K562 (cell line): ENCODE data around the gene SMIM7. TPM values are rescaled to one million over a fixed set of nuclear protein-coding genes. Genes with fewer than 3 reads are reported as not detected.
A peak's percentile ranks its signal among the peaks of the same experiment; 100 is the strongest.

Source experiments
- ATAC-seq: fragments of 200-7000 bp; cut with Tn5 transposase; 3 replicates; pipeline ENCODE4 v1.9.1; 2020; ENCODE audit warnings: moderate library complexity
- BruUV-seq: library from RNA; stranded (reverse); fragments of 400-500 nt; replicated peaks from 2 replicates; lab custom pipeline; 2021; lab: Mats Ljungman, UMichigan
- CTCF ChIA-PET: fragments of 300-600 bp; formaldehyde crosslinking; extraction: SDS; loops from one replicate; lab custom pipeline; 2021; ENCODE audit warnings: low intra/inter-chr PET ratio; lab: Yijun Ruan, JAX
- POLR2A ChIA-PET: fragments of 300-600, 350-650 bp; sonication (Branson Sonifier 250); formaldehyde crosslinking; extraction: SDS; loops from one replicate; lab custom pipeline; 2021; ENCODE audit warnings: antibody characterized with exemption, inconsistent platforms; lab: Yijun Ruan, JAX
- DNase-seq, 4 experiments: peaks; one replicate each; pipeline versions ENCODE4 v3.0.0 to v3.0.0-alpha.2; 2011 to 2018; ENCODE audit warnings: low spot score in 3 of 4, mixed read lengths in 3 of 4; ENCODE audit errors: extremely low read depth in 1 of 4
- FAIRE-seq: peaks from 2 replicates; lab custom pipeline; 2011; peaks lifted over from hg19 to GRCh38; lab: Jason Lieb, UNC
- H2AFZ ChIP-seq: 2 replicates; pipeline ENCODE4 v1.6.0; 2011; ENCODE audit warnings: low read depth, low read length, control low read depth, inconsistent platforms
- H3K27ac ChIP-seq: fragments of 200-600 bp; 3 replicates; pipeline ENCODE4 v1.8.0; 2011; ENCODE audit warnings: low read depth, mild to moderate bottlenecking, control low read depth, inconsistent platforms, low read length, moderate library complexity, mixed read lengths; ENCODE audit errors: extremely low read depth
- H3K27me3 ChIP-seq, 2 experiments: fragments of 300-600 bp in 1 of 2; 2 replicates in 1 of 2; 3 replicates in 1 of 2; pipeline versions ENCODE4 v1.6.0 to v1.8.0; 2011; ENCODE audit warnings: inconsistent platforms in 2 of 2, low read length in 2 of 2, mild to moderate bottlenecking in 1 of 2, mixed read lengths in 1 of 2, moderate library complexity in 1 of 2; ENCODE audit not compliant: control insufficient read depth in 2 of 2, insufficient read depth in 2 of 2
- H3K36me3 ChIP-seq: fragments of 300-600 bp; 3 replicates; pipeline ENCODE4 v1.8.0; 2011; ENCODE audit warnings: mild to moderate bottlenecking, low read length, inconsistent platforms; ENCODE audit not compliant: control insufficient read depth, insufficient read depth
- H3K4me1 ChIP-seq, 2 experiments: fragments of 200-600 bp in 1 of 2; replicated peaks in 1 of 2; 2 replicates in 1 of 2; 3 replicates in 1 of 2; pipeline versions ENCODE4 v1.5.1 to v1.8.0; 2011; ENCODE audit warnings: inconsistent platforms in 2 of 2, low read length in 2 of 2, mild to moderate bottlenecking in 1 of 2, mixed read lengths in 1 of 2, moderate library complexity in 1 of 2; ENCODE audit not compliant: control insufficient read depth in 2 of 2, insufficient read depth in 2 of 2
- H3K4me2 ChIP-seq: 2 replicates; pipeline ENCODE4 v1.6.1; 2011; ENCODE audit warnings: low read length, control low read depth, inconsistent platforms, mixed read lengths; ENCODE audit not compliant: insufficient read depth
- H3K4me3 ChIP-seq: fragments of 200-600 bp; sonication (generic), shearing (Covaris generic); 2 replicates; pipeline ENCODE4 v1.5.1; 2016; ENCODE audit warnings: control low read depth, inconsistent platforms
- H3K79me2 ChIP-seq: fragments of 200-600 bp; 3 replicates; pipeline ENCODE4 v1.8.0; 2011; ENCODE audit warnings: low read length, inconsistent platforms; ENCODE audit not compliant: control insufficient read depth, insufficient read depth
- H3K9ac ChIP-seq, 2 experiments: 2 replicates each; pipeline versions ENCODE4 v1.6.0 to v1.6.1; 2011; ENCODE audit warnings: low read depth in 2 of 2, low read length in 2 of 2, control low read depth in 1 of 2, inconsistent platforms in 1 of 2, mild to moderate bottlenecking in 1 of 2, mixed read lengths in 1 of 2; ENCODE audit not compliant: insufficient read depth in 1 of 2
- H3K9me1 ChIP-seq: one replicate; pipeline ENCODE4 v1.6.0; 2011; ENCODE audit warnings: inconsistent platforms, mild to moderate bottlenecking, low read length, moderate library complexity; ENCODE audit not compliant: control insufficient read depth, insufficient read depth
- H3K9me3 ChIP-seq: replicated peaks from 2 replicates; pipeline ENCODE4 v1.5.1; 2011; ENCODE audit warnings: low read depth, low read length, inconsistent platforms; ENCODE audit not compliant: control insufficient read depth, insufficient read depth
- H4K20me1 ChIP-seq: replicated peaks from 2 replicates; pipeline ENCODE4 v1.6.1; 2011; ENCODE audit warnings: low read length, inconsistent platforms, mixed read lengths; ENCODE audit not compliant: control insufficient read depth, insufficient read depth
- BRF1 ChIP-seq: IDR thresholded peaks from 3 replicates; pipeline ENCODE4 v1.6.1; 2011; ENCODE audit warnings: borderline replicate concordance, mild to moderate bottlenecking; ENCODE audit not compliant: insufficient read length; ENCODE audit errors: extremely low read depth
- EGR1 ChIP-seq: fragments of 450-650 bp; conservative IDR thresholded peaks from 2 replicates; pipeline ENCODE4 v1.6.1; 2017; ENCODE audit warnings: mild to moderate bottlenecking
- ELF1 ChIP-seq: fragments of 200-800 bp; sonication (Bioruptor generic); IDR thresholded peaks from 2 replicates; pipeline ENCODE4 v1.6.1; 2016; ENCODE audit warnings: missing genetic modification characterization, missing compliant biosample characterization
- EWSR1 ChIP-seq: fragments of 450-650 bp; IDR thresholded peaks from 2 replicates; pipeline ENCODE4 v1.6.1; 2018; ENCODE audit warnings: borderline replicate concordance, mild to moderate bottlenecking, low read depth, moderate library complexity; ENCODE audit not compliant: partially characterized antibody
- KDM4B ChIP-seq, 2 experiments: fragments of 450-650 bp in 1 of 2; sonication (generic) in 1 of 2; IDR thresholded peaks; 2 replicates each; pipeline ENCODE4 v1.6.1; 2016 to 2017; ENCODE audit warnings: borderline replicate concordance in 2 of 2, antibody characterized with exemption in 1 of 2, low read depth in 1 of 2, mild to moderate bottlenecking in 1 of 2
- MCM3 ChIP-seq: fragments of 450-650 bp; IDR thresholded peaks from 2 replicates; pipeline ENCODE4 v1.6.1; 2016
- POLR2A ChIP-seq: fragments of 450-650 bp; conservative IDR thresholded peaks from 2 replicates; pipeline ENCODE4 v1.6.1; 2016
- POLR2B ChIP-seq: fragments of 450-650 bp; IDR thresholded peaks from 2 replicates; pipeline ENCODE4 v1.6.1; 2018; ENCODE audit warnings: low read depth; ENCODE audit not compliant: partially characterized antibody
- SMARCE1 ChIP-seq: fragments of 450-650 bp; IDR thresholded peaks from 2 replicates; pipeline ENCODE4 v1.7.1; 2016; ENCODE audit warnings: mild to moderate bottlenecking
- ZC3H11A ChIP-seq: IDR thresholded peaks from 2 replicates; pipeline ENCODE4 v1.6.1; 2012; ENCODE audit warnings: low read depth, low read length, improper control_type of control experiment
- ZNF551 ChIP-seq: fragments of 250-450 bp; sonication (Bioruptor Pico); IDR thresholded peaks from 2 replicates; pipeline ENCODE4 v1.5.0; 2021; ENCODE audit warnings: mild to moderate bottlenecking, moderate library complexity
- WGBS: fragments of 100-300 bp; shearing (Covaris generic); methylation state at CpG from one replicate; pipeline ENCODE4 v1.1.6; 2016; ENCODE audit warnings: low coverage, mixed read lengths; ENCODE audit not compliant: insufficient coverage; ENCODE audit errors: missing lambda C conversion rate; 5-methylcytosine and 5-hydroxymethylcytosine counted together
- in situ Hi-C: fragments of 300-500 bp; cut with MboI; formaldehyde crosslinking; loops from 4 replicates; pipeline ENCODE4 v1.15.0; 2018; ENCODE audit warnings: inconsistent platforms, mixed read lengths
- intact Hi-C: fragments of 100-400 bp; cut with micrococcal nuclease; formaldehyde crosslinking; loops from 2 replicates; pipeline ENCODE4 v1.14.2; 2022
- polyA plus RNA-seq, 8 experiments: library from polyadenylated mRNA; depleted of rRNA in 4 of 8; stranded (reverse) in 5 of 8; unstranded in 3 of 8; fragments of >200 nt; fragmentation: Nextera tagmentation in 2 of 8; fragmentation: Illumina TruSeq in 1 of 8; extraction: Ambion mirVana in 2 of 8; extraction: Trizol in 1 of 8; gene quantifications; 2 replicates each; pipeline versions ENCODE4 v1.2.1 to v1.2.3, GENCODE V29; 2011 to 2014; ENCODE audit warnings: inconsistent platforms in 1 of 8, missing spikeins in 1 of 8
- total RNA-seq, 7 experiments: library from RNA; depleted of rRNA in 6 of 7; stranded (reverse); fragments of >200 nt in 6 of 7; fragmentation: Illumina TruSeq in 2 of 7; extraction: Trizol in 2 of 7; gene quantifications; 2 replicates each; pipeline versions ENCODE4 v1.2.1 to v1.2.3, GENCODE V29; 2011 to 2021; ENCODE audit warnings: low replicate concordance in 1 of 7
- TF ChIP-seq, protein P1 (sequence below), 2 experiments: fragments of 450-650 bp in 1 of 2; sonication (generic) in 1 of 2; formaldehyde crosslinking in 1 of 2; IDR thresholded peaks; 2 replicates each; pipeline versions ENCODE4 v1.7.1 to v1.9.0; 2016 to 2022; ENCODE audit warnings: inconsistent platforms in 1 of 2, mild to moderate bottlenecking in 1 of 2, missing genetic modification reagents in 1 of 2

The SMIM7 gene
- total and polyA plus RNA-seq, 9 of the 15 experiments (the other 6 are each of a cell fraction or from before 2014, with no cell fraction given): 55.3 to 265 (median 107) TPM

DNA sequence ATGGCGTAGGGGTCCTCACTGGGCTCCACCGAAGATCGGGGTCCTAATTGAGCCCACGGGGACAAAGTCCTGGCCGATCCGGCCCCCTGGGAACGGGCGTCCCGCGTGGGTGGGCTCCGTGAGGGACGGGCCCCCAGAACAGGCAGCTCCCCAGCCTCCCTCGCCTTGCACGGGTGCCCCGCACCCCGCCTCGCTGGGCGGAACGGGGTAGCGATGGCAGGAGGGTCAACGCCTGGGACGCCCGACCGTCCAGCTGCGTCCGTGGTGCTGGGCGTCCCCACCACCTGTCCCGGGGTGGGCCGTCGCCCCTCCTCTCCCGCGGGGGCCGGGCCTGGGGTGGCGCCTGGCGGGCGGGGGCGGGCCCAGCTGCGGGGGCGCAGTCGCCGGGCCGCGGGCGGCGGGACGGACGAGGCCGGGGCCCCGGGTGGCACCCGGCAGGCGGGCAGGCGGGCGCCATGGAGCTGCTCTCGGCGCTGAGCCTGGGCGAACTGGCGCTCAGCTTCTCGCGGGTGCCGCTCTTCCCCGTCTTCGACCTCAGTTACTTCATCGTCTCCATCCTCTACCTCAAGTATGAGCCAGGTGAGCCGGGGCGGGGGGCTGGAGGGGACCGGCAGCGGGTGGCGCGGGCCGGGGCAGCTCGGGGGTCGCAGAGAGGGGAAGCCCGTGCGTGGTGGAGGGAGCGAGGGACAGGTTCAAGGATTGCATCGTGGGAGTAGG, 977 bp upstream of the SMIM7 start, which contains the start of gene TMEM38A:
TMEM38A (plus strand) TSS at position 377 of the 717 bp plus-strand sequence; CDS start at position 456, 79 bp downstream.
- Histone ChIP-seq H3K9ac (peak within 1 kb of the TSS; percentile 89 to 94), H3K27ac (peak within 1 kb of the TSS; percentile 94), H2AFZ (peak within 1 kb of the TSS; percentile 99), H3K9me1 (peaks cover 6% of the 10 kb centered on the region), H3K4me2 (peak within 1 kb of the TSS; percentile 96), H3K4me1 (peaks cover 19 to 41% of the 10 kb centered on the region in 2 experiments), H3K4me3 (peak within 1 kb of the TSS; percentile 87), H3K27me3 (no peaks in the 10 kb centered on the region), H3K9me3 (no peaks in the 10 kb centered on the region), H4K20me1 (peaks cover 10% of the 10 kb centered on the region), H3K79me2 (peaks cover 30% of the 10 kb centered on the region), H3K36me3 (peaks cover 35% of the 10 kb centered on the region)
- ChIA-PET CTCF (no interaction called here), POLR2A (interaction anchor here (0.5 to 1.1 kb wide), 3 partner anchors 11 to 378 kb away, joined by 3 to 5 read pairs (median 5); no protein-coding TSS in a partner anchor)
- peak; percentile 44 for ATAC-seq
- FAIRE-seq: no peak
- WGBS: under 1% methylated on average over 24 of the region's 76 CpGs
- peak; percentile 56 to 92 (median 81) for DNase-seq
- in situ Hi-C loops: no loop called here
- BruUV-seq: no TSS peak
- intact Hi-C loops: no loop called here
- TF ChIP-seq ELF1: no peak
- 0 out of 2 replicates have a peak, but pooled peaks have one; percentile 21 for TF ChIP-seq EGR1
- TF ChIP-seq ZC3H11A: no peak
- no peak for TF ChIP-seq POLR2B
- no peak for TF ChIP-seq ZNF551 (CRISPR knock-in tag)
- TF ChIP-seq MCM3: no peak
- TF ChIP-seq POLR2A: no peak
- no peak for TF ChIP-seq BRF1
- TF ChIP-seq, protein P1, sequence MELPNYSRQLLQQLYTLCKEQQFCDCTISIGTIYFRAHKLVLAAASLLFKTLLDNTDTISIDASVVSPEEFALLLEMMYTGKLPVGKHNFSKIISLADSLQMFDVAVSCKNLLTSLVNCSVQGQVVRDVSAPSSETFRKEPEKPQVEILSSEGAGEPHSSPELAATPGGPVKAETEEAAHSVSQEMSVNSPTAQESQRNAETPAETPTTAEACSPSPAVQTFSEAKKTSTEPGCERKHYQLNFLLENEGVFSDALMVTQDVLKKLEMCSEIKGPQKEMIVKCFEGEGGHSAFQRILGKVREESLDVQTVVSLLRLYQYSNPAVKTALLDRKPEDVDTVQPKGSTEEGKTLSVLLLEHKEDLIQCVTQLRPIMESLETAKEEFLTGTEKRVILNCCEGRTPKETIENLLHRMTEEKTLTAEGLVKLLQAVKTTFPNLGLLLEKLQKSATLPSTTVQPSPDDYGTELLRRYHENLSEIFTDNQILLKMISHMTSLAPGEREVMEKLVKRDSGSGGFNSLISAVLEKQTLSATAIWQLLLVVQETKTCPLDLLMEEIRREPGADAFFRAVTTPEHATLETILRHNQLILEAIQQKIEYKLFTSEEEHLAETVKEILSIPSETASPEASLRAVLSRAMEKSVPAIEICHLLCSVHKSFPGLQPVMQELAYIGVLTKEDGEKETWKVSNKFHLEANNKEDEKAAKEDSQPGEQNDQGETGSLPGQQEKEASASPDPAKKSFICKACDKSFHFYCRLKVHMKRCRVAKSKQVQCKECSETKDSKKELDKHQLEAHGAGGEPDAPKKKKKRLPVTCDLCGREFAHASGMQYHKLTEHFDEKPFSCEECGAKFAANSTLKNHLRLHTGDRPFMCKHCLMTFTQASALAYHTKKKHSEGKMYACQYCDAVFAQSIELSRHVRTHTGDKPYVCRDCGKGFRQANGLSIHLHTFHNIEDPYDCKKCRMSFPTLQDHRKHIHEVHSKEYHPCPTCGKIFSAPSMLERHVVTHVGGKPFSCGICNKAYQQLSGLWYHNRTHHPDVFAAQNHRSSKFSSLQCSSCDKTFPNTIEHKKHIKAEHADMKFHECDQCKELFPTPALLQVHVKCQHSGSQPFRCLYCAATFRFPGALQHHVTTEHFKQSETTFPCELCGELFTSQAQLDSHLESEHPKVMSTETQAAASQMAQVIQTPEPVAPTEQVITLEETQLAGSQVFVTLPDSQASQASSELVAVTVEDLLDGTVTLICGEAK (IDR thresholded peaks at IDR 0.05): no peak
- TF ChIP-seq, protein P1 (CRISPR knock-in tag; IDR thresholded peaks at IDR 0.05): no peak
- TF ChIP-seq KDM4B (IDR thresholded peaks at IDR 0.05; ENCODE audit: borderline replicate concordance in 2 of 2, low read depth in 1 of 2): no peak
- no peak for TF ChIP-seq EWSR1
- no peak for TF ChIP-seq SMARCE1
